ENCODE results near the gene GTF2F2.
"Not testable (repeated sequence)": the region's sequence is repeated elsewhere in the genome, so short reads cannot be mapped to it uniquely, and the experiment has no call there.

GTF2F2 gene

DNA sequence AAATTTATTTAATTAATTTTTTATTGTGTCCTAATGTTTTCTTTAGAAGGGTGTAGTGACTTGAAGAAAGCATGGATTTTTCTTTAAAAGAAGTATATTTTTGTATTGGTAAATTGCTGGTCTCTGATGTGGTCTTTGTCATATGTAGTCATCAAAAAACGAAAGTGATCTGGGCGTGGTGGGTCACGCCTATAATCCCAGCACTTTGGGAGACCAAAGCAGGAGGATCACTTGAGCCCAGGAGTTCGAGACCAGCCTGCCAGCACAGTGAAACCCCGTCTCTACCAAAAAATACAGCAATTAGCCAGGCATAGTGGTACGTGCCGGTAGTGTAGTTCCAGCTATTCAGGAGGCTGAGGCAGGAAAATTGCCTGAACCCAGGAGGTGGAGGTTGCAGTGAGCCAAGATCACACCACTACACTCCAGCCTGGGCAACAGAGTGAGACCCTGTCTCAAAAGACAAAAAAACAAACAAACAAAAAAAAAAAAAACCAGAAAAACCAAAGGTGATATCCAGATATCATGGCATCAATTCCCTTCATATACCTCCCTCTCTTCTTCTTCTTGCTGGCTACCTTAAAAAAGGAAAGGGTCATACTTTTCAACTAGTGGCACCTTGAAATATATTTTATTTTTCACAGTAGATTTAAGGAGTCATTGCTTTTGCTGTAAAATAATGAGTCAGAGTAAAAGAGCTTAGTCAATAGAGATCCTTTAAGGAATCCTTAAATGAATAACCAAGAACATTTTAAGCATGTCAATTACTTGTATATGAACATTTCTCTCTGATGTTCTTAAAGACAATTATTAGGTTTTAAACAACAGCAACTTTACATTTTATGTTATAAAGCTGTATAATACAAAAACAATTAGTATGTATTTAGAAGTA lies 60.6 kb downstream of the GTF2F2 start:
- DNase-seq: no peak

DNA sequence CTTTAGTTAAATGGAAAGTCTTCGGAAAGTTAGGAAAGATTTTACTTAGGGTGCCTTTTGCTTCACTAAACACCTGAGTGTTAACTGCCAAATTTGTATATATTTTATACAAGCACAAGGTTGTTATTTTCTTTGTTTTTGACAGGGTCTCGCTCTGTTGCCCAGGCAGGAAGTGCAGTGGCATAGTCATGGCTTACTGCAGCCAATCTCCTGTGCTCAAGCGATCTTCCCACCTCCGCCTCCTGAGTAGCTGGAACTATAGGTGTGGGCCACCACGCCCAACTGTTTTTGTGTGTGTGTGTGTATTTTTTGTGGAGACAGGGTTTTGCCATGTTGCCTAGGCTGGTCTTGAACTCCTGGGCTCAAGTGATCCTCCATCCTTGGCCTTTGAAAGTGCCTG lies 64.4 kb downstream of the GTF2F2 start:
- no peak for DNase-seq

DNA sequence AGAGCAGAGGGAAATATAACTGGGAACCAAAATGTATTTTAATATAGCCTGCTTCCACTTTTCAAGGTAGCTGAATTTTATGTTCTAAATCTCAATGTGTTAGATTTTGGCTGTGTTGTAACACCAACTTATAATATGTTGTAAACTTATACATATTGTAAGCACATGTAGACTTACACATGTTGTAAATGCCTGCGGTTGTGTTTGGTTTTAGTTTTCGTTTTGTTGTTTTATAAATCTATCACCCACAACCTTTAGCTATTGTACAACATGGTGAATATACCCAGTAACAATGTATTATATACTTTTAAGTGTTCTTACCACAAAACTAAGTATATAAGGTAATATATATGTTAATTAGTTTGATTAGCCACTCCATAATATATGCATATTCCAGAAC lies 65.0 kb downstream of the GTF2F2 start:
- DNase-seq: no peak

GRCh38 chr13:45189077-45189476 lies 68.8 kb downstream of the GTF2F2 start:
- DNase-seq: not testable (repeated sequence)

- DNase-seq: peak; percentile 55
These were observed 69.2 kb downstream of the GTF2F2 start for GRCh38 chr13:45189511-45189910.

DNA sequence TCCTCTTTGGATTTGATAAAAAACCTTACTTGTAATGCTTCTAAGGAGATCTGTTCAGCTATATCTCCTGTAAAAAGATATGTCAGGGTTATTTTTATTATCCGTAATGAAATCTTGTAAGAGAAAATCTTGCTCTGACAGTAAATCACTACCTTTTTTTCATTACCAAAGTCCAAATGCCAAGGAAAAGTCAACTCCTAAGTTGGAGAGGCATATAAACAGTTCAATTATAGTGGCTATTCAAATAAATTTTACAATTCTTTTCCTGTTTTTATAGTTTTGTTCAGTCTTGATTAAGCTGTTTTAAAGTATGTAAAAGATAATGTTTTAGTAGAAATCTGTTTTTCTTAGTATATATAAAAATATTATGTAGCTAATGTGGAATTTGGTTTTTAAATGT lies 71.6 kb downstream of the GTF2F2 start:
- DNase-seq: no peak

DNA sequence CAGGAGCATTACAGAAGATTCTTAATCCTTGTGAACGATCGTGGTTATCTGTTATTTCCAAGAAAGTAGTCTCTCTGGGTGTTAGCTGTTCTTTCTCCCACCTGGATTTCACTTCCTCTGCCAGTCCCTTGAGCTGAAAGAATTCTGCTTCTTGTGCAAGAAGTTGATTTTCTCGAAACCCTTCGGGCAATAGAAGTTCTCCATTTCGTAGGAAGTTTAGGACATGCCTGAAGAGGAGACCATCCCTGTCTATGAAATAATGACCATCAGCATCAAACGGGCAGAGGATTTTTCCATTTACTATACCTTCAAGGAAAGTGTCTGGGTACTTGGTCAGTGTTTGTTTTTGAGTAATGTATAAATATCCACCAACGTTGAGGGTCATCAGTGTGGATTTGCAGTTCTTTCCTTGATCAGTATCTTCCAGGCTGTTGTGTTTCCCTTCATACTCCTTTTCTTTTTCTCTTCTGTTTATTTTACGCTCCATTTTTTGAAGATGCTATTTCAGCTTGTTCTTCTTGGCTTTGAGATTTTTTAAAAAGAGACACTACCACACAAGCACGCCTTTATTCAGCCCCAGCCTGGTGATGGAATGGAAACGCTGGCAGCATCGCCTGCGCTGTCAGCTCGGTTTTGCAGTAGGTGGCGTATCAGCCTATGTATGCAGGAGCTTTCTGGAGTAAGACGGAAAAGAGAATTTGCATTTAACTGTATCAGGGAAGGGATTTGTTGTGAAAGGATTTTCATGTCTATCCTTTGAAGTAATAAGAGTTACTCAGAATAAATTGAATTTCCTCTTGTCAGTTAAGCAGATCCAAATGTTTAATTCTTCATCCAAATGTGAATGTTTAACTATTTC lies 74.0 kb downstream of the GTF2F2 start:
- no peak for DNase-seq

DNA sequence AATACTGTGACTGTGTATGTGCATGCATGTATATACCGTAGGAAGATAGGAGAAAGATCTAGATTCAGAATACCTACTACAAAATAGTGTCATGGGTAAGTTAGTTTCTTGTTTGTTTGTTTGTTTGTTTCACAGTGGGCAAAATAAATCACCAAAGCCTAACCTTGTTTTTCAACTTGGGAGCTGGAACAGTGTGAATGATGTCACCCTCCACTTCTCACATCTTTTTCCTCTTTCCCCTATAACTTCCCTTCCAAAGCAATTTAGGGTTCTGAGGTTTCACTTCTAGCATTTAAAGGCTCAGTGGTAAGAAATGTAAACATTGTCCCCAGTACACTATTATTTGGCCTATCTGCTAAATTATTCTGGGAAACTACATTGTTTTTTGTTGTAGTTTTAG lies 75.1 kb downstream of the GTF2F2 start:
- DNase-seq: no peak

DNA sequence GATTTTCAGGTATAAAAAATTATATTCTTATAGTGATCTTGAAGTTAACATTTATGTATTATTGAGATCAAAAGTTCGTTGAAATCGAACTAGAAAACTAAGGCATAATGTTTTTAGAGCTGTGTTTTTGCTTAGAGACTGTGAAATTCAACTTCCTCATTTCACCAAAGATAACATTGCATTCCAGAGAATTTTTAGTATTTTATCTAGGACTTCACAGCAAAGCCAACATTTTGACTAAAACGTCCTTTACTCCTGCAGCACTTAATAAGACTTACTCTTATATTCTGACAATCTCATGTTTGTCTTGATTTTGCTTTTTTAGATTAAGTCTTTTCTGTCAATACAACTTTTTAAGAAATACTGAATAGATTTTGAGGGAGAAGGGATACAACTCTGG lies 75.8 kb downstream of the GTF2F2 start:
- DNase-seq: peak; percentile 53

GRCh38 chr13:45196622-45197021 lies 76.3 kb downstream of the GTF2F2 start:
- no peak for DNase-seq

DNA sequence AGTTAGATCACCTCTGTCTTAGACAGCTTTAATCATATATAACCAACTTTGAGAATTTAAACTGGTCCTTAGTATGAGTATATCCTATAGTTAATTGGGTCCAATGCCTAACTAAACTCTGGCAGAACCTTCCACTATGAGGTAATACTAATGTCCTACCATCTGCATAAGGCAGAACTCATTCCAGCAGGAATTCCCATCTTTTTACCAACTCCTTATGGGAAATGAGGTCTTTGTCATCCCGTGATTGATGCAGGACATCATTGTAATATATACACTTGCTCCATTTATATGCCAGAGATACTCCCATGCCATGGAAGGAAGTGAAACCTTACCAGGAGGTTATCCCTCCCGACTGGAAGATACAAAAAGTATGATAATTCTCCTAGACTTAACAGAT lies 77.7 kb downstream of the GTF2F2 start:
- no peak for DNase-seq

- no peak for DNase-seq
These were observed 78.6 kb downstream of the GTF2F2 start for GRCh38 chr13:45198924-45199323.

DNA sequence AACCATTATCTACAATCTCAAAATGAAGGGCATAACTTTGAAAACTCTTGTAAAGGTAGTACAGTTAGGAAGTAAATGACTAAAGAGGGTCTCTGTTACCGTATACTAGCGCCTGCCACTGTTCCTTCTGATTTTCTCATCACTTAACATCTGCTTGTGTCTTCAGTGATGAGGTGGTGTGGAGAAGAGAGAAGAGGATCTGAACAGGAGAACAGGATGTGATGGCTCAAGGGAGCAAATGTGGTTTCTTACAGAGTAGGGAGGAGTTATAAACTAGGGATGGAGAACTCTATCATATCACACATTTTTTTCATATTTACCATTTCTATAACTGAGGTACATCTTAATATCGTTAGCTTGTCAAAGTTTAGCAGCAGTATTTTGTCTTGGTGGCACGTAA lies 79.4 kb downstream of the GTF2F2 start:
- no peak for DNase-seq

DNA sequence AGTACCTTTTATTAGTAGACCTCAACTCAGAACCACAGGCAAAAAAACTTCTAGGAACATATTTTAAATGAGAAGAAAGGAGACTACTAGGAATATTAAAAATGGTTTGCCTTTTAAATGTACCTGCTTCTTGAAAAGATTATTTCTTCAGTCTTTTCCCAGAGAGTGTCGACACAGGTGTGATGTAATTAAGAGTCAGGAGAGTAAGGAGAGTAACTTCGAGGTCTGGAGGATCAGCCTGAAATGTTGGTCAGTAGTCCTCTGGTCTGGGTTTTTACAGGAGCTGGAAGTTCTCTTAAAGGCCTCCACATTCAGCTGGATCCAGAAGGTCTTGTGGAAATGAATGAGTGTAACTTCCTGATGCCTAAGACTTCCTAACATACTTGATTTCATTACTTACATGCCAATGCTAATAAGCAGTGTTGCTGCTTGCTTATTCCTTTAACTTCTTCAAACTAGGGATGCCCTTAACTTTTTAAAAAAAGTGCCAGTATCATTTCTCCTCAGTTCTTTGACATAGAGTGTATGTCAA lies 80.5 kb downstream of the GTF2F2 start, which contains the start of gene KCTD4:
Gene KCTD4 (minus strand): TSS at position 345 of the 532 bp plus-strand sequence. CDS start 6,478 bp downstream, outside the sequence.
- no peak for DNase-seq

DNA sequence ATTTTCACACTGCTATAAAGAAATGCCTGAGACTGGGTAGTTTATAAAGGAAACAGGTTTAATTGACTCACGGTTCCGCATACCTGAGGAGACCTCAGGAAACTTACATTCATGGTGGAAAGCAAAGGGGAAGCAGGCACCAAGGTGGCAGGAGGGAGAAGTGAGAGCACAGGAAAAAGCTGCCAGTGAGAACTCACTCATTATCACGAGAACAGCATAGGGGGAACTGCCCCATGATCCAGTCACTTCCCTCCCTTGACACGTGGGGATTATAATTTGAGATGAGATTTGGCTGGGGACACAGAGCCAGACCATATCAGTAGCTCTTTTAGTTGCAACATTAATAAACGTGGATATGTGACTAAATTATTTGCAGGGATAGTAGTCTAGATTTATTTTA lies 84.8 kb downstream of the GTF2F2 start:
- DNase-seq: peak; percentile 20

DNA sequence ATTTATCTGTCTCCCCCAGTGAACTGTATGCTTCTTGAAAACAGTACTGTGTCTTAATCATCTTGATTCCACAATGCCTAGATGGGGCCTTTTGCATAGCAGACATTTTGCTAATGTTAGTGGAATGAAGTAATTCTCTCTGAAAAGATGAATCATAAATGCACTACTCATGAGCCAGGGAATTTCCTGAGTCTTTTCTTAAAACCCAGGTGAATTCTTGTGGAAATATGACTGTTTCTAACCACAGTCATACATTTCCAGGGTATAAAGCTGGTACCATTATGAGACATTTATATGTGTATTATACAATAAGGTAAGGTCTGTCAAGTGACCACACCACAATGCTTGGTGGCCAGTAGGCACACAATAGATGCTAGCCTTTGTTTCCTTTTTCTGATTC lies 86.0 kb downstream of the GTF2F2 start:
- no peak for DNase-seq

GRCh38 chr13:45207319-45207718 lies 87.0 kb downstream of the GTF2F2 start:
- no peak for DNase-seq

GRCh38 chr13:45208132-45208531 lies 87.8 kb downstream of the GTF2F2 start:
- no peak for DNase-seq

- DNase-seq: no peak
These were observed 88.9 kb downstream of the GTF2F2 start for GRCh38 chr13:45209229-45209628.

GRCh38 chr13:45215392-45216077 lies 95.2 kb downstream of the GTF2F2 start:
- no peak for DNase-seq

GRCh38 chr13:45216193-45216592 lies 95.9 kb downstream of the GTF2F2 start:
- DNase-seq: no peak

GRCh38 chr13:45218689-45219088 lies 98.4 kb downstream of the GTF2F2 start:
- DNase-seq: no peak

All from hematopoietic multipotent progenitor cell treated with erythropoietin and hydrocortisone succinate and interleukin-3 and kit ligand, for 4 days (in vitro differentiated cells).